Natural killer cell (primary cell): ENCODE measurements around the gene LLGL2. TPM values are rescaled to one million over a fixed set of nuclear protein-coding genes. Genes with fewer than 3 reads are reported as not detected.

Experiments used
- ATAC-seq, 3 donors: fragments of 150-1000 bp in 2 of 3; fragments of 200-7000 bp in 1 of 3; cut with Tn5 transposase; 1 replicate in 1 of 3; 2 replicates in 2 of 3; pipeline ENCODE4 v1.10.0; 2021; ENCODE audit warnings: mild to moderate bottlenecking in 2 of 3, moderate library complexity in 2 of 3
- DNase-seq, 2 donors: peaks; one replicate each; pipeline versions ENCODE4 v3.0.0 to v3.0.0-alpha.2; 2013 to 2021; ENCODE audit warnings: mixed read lengths in 1 of 2
- H3K27ac ChIP-seq: one replicate; pipeline ENCODE4 v1.5.1; 2013; ENCODE audit warnings: mild to moderate bottlenecking, low read length
- H3K27me3 ChIP-seq: one replicate; pipeline ENCODE4 v1.6.1; 2013; ENCODE audit warnings: low read length; ENCODE audit not compliant: control insufficient read depth, insufficient read depth
- H3K36me3 ChIP-seq: one replicate; pipeline ENCODE4 v1.6.1; 2013; ENCODE audit warnings: low read length; ENCODE audit not compliant: control insufficient read depth, insufficient read depth
- H3K4me1 ChIP-seq: one replicate; pipeline ENCODE4 v1.6.1; 2013; ENCODE audit warnings: low read length; ENCODE audit not compliant: control insufficient read depth, insufficient read depth
- H3K4me3 ChIP-seq: one replicate; pipeline ENCODE4 v1.5.1; 2013; ENCODE audit warnings: low read length
- H3K9me3 ChIP-seq: one replicate; pipeline ENCODE4 v1.6.1; 2013; ENCODE audit warnings: low read length; ENCODE audit not compliant: control insufficient read depth, insufficient read depth
- H3K27ac Mint-ChIP-seq, 2 donors: one replicate each; pipeline ENCODE4 v1.8.0; 2022; ENCODE audit warnings: mild to moderate bottlenecking in 2 of 2, mixed read lengths in 2 of 2, moderate library complexity in 1 of 2
- H3K27me3 Mint-ChIP-seq, 2 donors: one replicate each; pipeline ENCODE4 v1.8.0; 2022; ENCODE audit warnings: low read depth in 2 of 2, mixed read lengths in 2 of 2
- H3K36me3 Mint-ChIP-seq: one replicate; pipeline ENCODE4 v1.8.0; 2022; ENCODE audit warnings: mixed read lengths
- H3K4me1 Mint-ChIP-seq, 2 donors: one replicate each; pipeline ENCODE4 v1.8.0; 2022; ENCODE audit warnings: mixed read lengths in 2 of 2
- H3K4me3 Mint-ChIP-seq: one replicate; pipeline ENCODE4 v1.8.0; 2022; ENCODE audit warnings: mild to moderate bottlenecking, moderate library complexity, mixed read lengths
- H3K9me3 Mint-ChIP-seq, 2 donors: one replicate each; pipeline ENCODE4 v1.8.0; 2022; ENCODE audit warnings: mixed read lengths in 2 of 2
- WGBS: methylation state at CpG from one replicate; pipeline ENCODE4 v1.1.7; 2013; ENCODE audit warnings: missing lambda C conversion rate; ENCODE audit not compliant: insufficient coverage; 5-methylcytosine and 5-hydroxymethylcytosine counted together
- intact Hi-C: fragments of 100-400 bp; cut with micrococcal nuclease; formaldehyde crosslinking; loops from one replicate; pipeline ENCODE4 v1.14.2; 2022
- total RNA-seq, 4 donors: library from RNA; stranded (reverse); fragments of 120-200 nt in 1 of 4; gene quantifications; one replicate each; pipeline versions ENCODE4 v1.2.3 to v1.2.4, GENCODE V29; 2013 to 2022
- TF ChIP-seq, protein P1 (sequence below): fragments of 200-600 bp; IDR thresholded peaks from one replicate; pipeline ENCODE4 v1.8.0; 2022; ENCODE audit warnings: antibody characterized with exemption

Gene LLGL2
- total RNA-seq, 3 donors from 2014 or later (not counting 1 experiment from before 2014, with no cell fraction given) = 229 to 302 (median 244) TPM

- Histone ChIP-seq H3K27me3 (no peaks in the 10 kb centered on the region), H3K4me3 (no peak overlapping the region), H3K36me3 (peaks cover 5% of the 10 kb centered on the region), H3K27ac (no peak overlapping the region), H3K9me3 (no peaks in the 10 kb centered on the region), H3K4me1 (peaks cover 12% of the 10 kb centered on the region)
- Mint-ChIP-seq H3K4me3 (no peak overlapping the region), H3K27ac (peak overlapping the region in 1 of 2 donors; percentile 22), H3K4me1 (peaks cover 7 to 12% of the 10 kb centered on the region in 2 donors), H3K27me3 (no peaks in the 10 kb centered on the region), H3K9me3 (no peaks in the 10 kb centered on the region), H3K36me3 (no peaks in the 10 kb centered on the region)
- 91% methylated on average over 28 of the region's 28 CpGs for WGBS
- DNase-seq (no peak), ATAC-seq (no peak)
- TF ChIP-seq, protein P1, sequence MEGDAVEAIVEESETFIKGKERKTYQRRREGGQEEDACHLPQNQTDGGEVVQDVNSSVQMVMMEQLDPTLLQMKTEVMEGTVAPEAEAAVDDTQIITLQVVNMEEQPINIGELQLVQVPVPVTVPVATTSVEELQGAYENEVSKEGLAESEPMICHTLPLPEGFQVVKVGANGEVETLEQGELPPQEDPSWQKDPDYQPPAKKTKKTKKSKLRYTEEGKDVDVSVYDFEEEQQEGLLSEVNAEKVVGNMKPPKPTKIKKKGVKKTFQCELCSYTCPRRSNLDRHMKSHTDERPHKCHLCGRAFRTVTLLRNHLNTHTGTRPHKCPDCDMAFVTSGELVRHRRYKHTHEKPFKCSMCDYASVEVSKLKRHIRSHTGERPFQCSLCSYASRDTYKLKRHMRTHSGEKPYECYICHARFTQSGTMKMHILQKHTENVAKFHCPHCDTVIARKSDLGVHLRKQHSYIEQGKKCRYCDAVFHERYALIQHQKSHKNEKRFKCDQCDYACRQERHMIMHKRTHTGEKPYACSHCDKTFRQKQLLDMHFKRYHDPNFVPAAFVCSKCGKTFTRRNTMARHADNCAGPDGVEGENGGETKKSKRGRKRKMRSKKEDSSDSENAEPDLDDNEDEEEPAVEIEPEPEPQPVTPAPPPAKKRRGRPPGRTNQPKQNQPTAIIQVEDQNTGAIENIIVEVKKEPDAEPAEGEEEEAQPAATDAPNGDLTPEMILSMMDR = no peak
- intact Hi-C loops = no loop called here
These were observed 69.2 kb downstream of the LLGL2 start for GRCh38 chr17:75594499-75595283.

GRCh38 chr17:75595284-75595919, 69.9 kb downstream of the LLGL2 start:
- WGBS = 93% methylated on average over 13 of the region's 13 CpGs
- Histone ChIP-seq H3K36me3 (peaks cover 5% of the 10 kb centered on the region), H3K9me3 (no peaks in the 10 kb centered on the region), H3K4me3 (no peak overlapping the region), H3K4me1 (peaks cover 5% of the 10 kb centered on the region), H3K27ac (no peak overlapping the region), H3K27me3 (no peaks in the 10 kb centered on the region)
- Mint-ChIP-seq H3K4me3 (no peak overlapping the region), H3K4me1 (peaks cover 7 to 9% of the 10 kb centered on the region in 2 donors), H3K36me3 (no peaks in the 10 kb centered on the region), H3K27me3 (no peaks in the 10 kb centered on the region), H3K9me3 (no peaks in the 10 kb centered on the region), H3K27ac (peak overlapping the region in 1 of 2 donors; percentile 22)
- intact Hi-C loops = no loop called here
- DNase-seq (no peak), ATAC-seq (no peak)
- TF ChIP-seq, protein P1 = no peak

- no peaks in the 10 kb centered on the region for H3K27me3 ChIP-seq
- no peak overlapping the region for H3K27ac Mint-ChIP-seq
- ATAC-seq (no peak), DNase-seq (no peak)
- no peaks in the 10 kb centered on the region for H3K4me1 ChIP-seq
- TF ChIP-seq, protein P1 = no peak
- H3K4me3 Mint-ChIP-seq = no peak overlapping the region
- H3K36me3 Mint-ChIP-seq = no peaks in the 10 kb centered on the region
- no peaks in the 10 kb centered on the region for H3K9me3 Mint-ChIP-seq
- no peak overlapping the region for H3K4me3 ChIP-seq
- 84% methylated on average over 6 of the region's 6 CpGs for WGBS
- no peaks in the 10 kb centered on the region for H3K9me3 ChIP-seq
- H3K36me3 ChIP-seq = peaks cover 5% of the 10 kb centered on the region
- H3K4me1 Mint-ChIP-seq = peaks cover 4 to 5% of the 10 kb centered on the region in 2 donors
- no peak overlapping the region for H3K27ac ChIP-seq
- intact Hi-C loops = no loop called here
- no peaks in the 10 kb centered on the region for H3K27me3 Mint-ChIP-seq
These were observed 70.4 kb downstream of the LLGL2 start for GRCh38 chr17:75595920-75596313.
